H9 (cell line): ENCODE results near the gene CEBPE. TPM values are rescaled to one million over a fixed set of nuclear protein-coding genes. Genes with fewer than 3 reads are reported as not detected.

Experiments
- DNase-seq: peaks from one replicate; pipeline ENCODE4 v3.0.0-alpha.2; 2017
- H2AFZ ChIP-seq: one replicate; pipeline ENCODE4 v1.6.1; 2013; ENCODE audit warnings: mild to moderate bottlenecking, low read length, control low read depth, moderate library complexity
- H2AK5ac ChIP-seq: 2 replicates; pipeline ENCODE4 v1.6.1; 2013; ENCODE audit warnings: low read length, control low read depth, mixed read lengths; ENCODE audit not compliant: insufficient read length
- H2BK120ac ChIP-seq: one replicate; pipeline ENCODE4 v1.6.1; 2013; ENCODE audit warnings: low read depth, mild to moderate bottlenecking, low read length, control low read depth, inconsistent platforms; ENCODE audit not compliant: poor library complexity, severe bottlenecking
- H2BK12ac ChIP-seq: 2 replicates; pipeline ENCODE4 v1.6.1; 2013; ENCODE audit warnings: low read length, control low read depth, mixed read lengths, low read depth; ENCODE audit not compliant: insufficient read length
- H2BK15ac ChIP-seq: 2 replicates; pipeline ENCODE4 v1.6.1; 2013; ENCODE audit warnings: low read depth, low read length, control low read depth
- H2BK20ac ChIP-seq: one replicate; pipeline ENCODE4 v1.6.1; 2013; ENCODE audit warnings: low read depth, mild to moderate bottlenecking, low read length, control low read depth, inconsistent platforms; ENCODE audit not compliant: poor library complexity, severe bottlenecking
- H2BK5ac ChIP-seq: 2 replicates; pipeline ENCODE4 v1.6.1; 2013; ENCODE audit warnings: low read length, control low read depth, mixed read lengths; ENCODE audit not compliant: insufficient read length
- H3K14ac ChIP-seq: 2 replicates; pipeline ENCODE4 v1.6.1; 2013; ENCODE audit warnings: low read length, control low read depth; ENCODE audit not compliant: insufficient read depth
- H3K18ac ChIP-seq: 2 replicates; pipeline ENCODE4 v1.6.1; 2013; ENCODE audit warnings: low read depth, mild to moderate bottlenecking, mixed read lengths, low read length, control low read depth; ENCODE audit not compliant: insufficient read length
- H3K23ac ChIP-seq: 2 replicates; pipeline ENCODE4 v1.6.1; 2013; ENCODE audit warnings: low read length, control low read depth, mixed read lengths, low read depth; ENCODE audit not compliant: insufficient read length
- H3K23me2 ChIP-seq: 2 replicates; pipeline ENCODE4 v1.6.1; 2013; ENCODE audit warnings: low read depth, mild to moderate bottlenecking, mixed read lengths, low read length, control low read depth; ENCODE audit not compliant: insufficient read length, poor library complexity, severe bottlenecking
- H3K27ac ChIP-seq: 2 replicates; pipeline ENCODE4 v1.5.1; 2013; ENCODE audit warnings: low read length, control low read depth, mixed read lengths, low read depth; ENCODE audit not compliant: insufficient read length
- H3K27me3 ChIP-seq: 2 replicates; pipeline ENCODE4 v1.6.1; 2013; ENCODE audit warnings: low read length, control low read depth, inconsistent platforms; ENCODE audit not compliant: insufficient read depth
- H3K4ac ChIP-seq: 2 replicates; pipeline ENCODE4 v1.6.1; 2013; ENCODE audit warnings: low read depth, mild to moderate bottlenecking, control low read depth, inconsistent platforms, low read length, moderate library complexity
- H3K4me1 ChIP-seq: 2 replicates; pipeline ENCODE4 v1.6.1; 2013; ENCODE audit warnings: low read length, control low read depth, inconsistent platforms; ENCODE audit not compliant: insufficient read depth
- H3K4me2 ChIP-seq: 2 replicates; pipeline ENCODE4 v1.6.1; 2013; ENCODE audit warnings: low read length, control low read depth, mixed read lengths; ENCODE audit not compliant: insufficient read length, insufficient read depth
- H3K56ac ChIP-seq: 2 replicates; pipeline ENCODE4 v1.6.1; 2013; ENCODE audit warnings: low read depth, mild to moderate bottlenecking, mixed read lengths, low read length, control low read depth; ENCODE audit not compliant: insufficient read length
- H3K79me1 ChIP-seq: 2 replicates; pipeline ENCODE4 v1.6.1; 2013; ENCODE audit warnings: low read depth, mild to moderate bottlenecking, moderate library complexity, low read length, control low read depth, inconsistent platforms; ENCODE audit not compliant: insufficient read depth, poor library complexity, severe bottlenecking
- H3K79me2 ChIP-seq: 2 replicates; pipeline ENCODE4 v1.6.1; 2013; ENCODE audit warnings: low read length, control low read depth, inconsistent platforms; ENCODE audit not compliant: insufficient read depth
- H3K9ac ChIP-seq: 2 replicates; pipeline ENCODE4 v1.6.1; 2013; ENCODE audit warnings: low read length, control low read depth, mixed read lengths; ENCODE audit not compliant: insufficient read length; ENCODE audit errors: extremely low read depth
- H3K9me3 ChIP-seq: one replicate; pipeline ENCODE4 v1.6.1; 2013; ENCODE audit warnings: low read depth, low read length, inconsistent platforms; ENCODE audit not compliant: control insufficient read depth
- H3T11ph ChIP-seq: one replicate; pipeline ENCODE4 v1.6.1; 2013; ENCODE audit warnings: mild to moderate bottlenecking, low read length, control low read depth, inconsistent platforms
- H4K20me1 ChIP-seq: one replicate; pipeline ENCODE4 v1.6.1; 2013; ENCODE audit not compliant: control insufficient read depth, insufficient read length, insufficient read depth
- H4K5ac ChIP-seq: 2 replicates; pipeline ENCODE4 v1.6.1; 2013; ENCODE audit warnings: low read depth, mild to moderate bottlenecking, mixed read lengths, low read length, control low read depth; ENCODE audit not compliant: insufficient read length
- H4K8ac ChIP-seq: replicated peaks from 2 replicates; pipeline ENCODE4 v1.6.1; 2013; ENCODE audit warnings: low read length, control low read depth, mixed read lengths, low read depth; ENCODE audit not compliant: insufficient read length
- H4K91ac ChIP-seq: 2 replicates; pipeline ENCODE4 v1.6.1; 2013; ENCODE audit warnings: low read depth, mild to moderate bottlenecking, moderate library complexity, mixed read lengths, low read length, control low read depth; ENCODE audit not compliant: insufficient read length
- H3K27ac Mint-ChIP-seq, 3 experiments: 2 replicates in 2 of 3; 3 replicates in 1 of 3; pipeline ENCODE4 v1.8.0; 2020 to 2021; ENCODE audit warnings: mixed read lengths in 3 of 3, mild to moderate bottlenecking in 1 of 3, moderate library complexity in 1 of 3
- H3K27me3 Mint-ChIP-seq: 2 replicates; pipeline ENCODE4 v1.8.0; 2021; ENCODE audit warnings: low read depth, mild to moderate bottlenecking, moderate library complexity, mixed read lengths
- H3K36me3 Mint-ChIP-seq, 3 experiments: 2 replicates in 2 of 3; 3 replicates in 1 of 3; pipeline ENCODE4 v1.8.0; 2020 to 2021; ENCODE audit warnings: low read depth in 3 of 3, mixed read lengths in 3 of 3; ENCODE audit not compliant: insufficient read depth in 1 of 3
- H3K4me1 Mint-ChIP-seq, 2 experiments: 2 replicates each; pipeline ENCODE4 v1.8.0; 2020; ENCODE audit warnings: mixed read lengths in 2 of 2
- H3K4me3 Mint-ChIP-seq, 2 experiments: 2 replicates in 1 of 2; 3 replicates in 1 of 2; pipeline ENCODE4 v1.8.0; 2020 to 2021; ENCODE audit warnings: mild to moderate bottlenecking in 2 of 2, mixed read lengths in 2 of 2, moderate library complexity in 1 of 2
- H3K9me3 Mint-ChIP-seq, 2 experiments: 2 replicates in 1 of 2; 3 replicates in 1 of 2; pipeline ENCODE4 v1.8.0; 2020; ENCODE audit warnings: mild to moderate bottlenecking in 2 of 2, mixed read lengths in 2 of 2, moderate library complexity in 1 of 2
- WGBS: extraction: QIAGEN DNeasy Blood & Tissue Kit; methylation state at CpG from one replicate; pipeline ENCODE4 v1.1.7; 2013; ENCODE audit warnings: missing lambda C conversion rate, low lambda C conversion rate, mixed read lengths; ENCODE audit not compliant: insufficient read length; ENCODE audit errors: extremely low coverage; 5-methylcytosine and 5-hydroxymethylcytosine counted together
- total RNA-seq: library from RNA; stranded (reverse); gene quantifications from 2 replicates; pipeline ENCODE4 v1.2.1, GENCODE V29; 2021
- TF ChIP-seq, protein P1 (sequence below): fragments of 200-600 bp; sonication (generic); conservative IDR thresholded peaks from 3 replicates; pipeline ENCODE4 v1.8.0; 2021; ENCODE audit warnings: antibody characterized with exemption, mild to moderate bottlenecking

CEBPE gene
- total RNA-seq, 1 experiment from 2014 or later, result not detected

DNA sequence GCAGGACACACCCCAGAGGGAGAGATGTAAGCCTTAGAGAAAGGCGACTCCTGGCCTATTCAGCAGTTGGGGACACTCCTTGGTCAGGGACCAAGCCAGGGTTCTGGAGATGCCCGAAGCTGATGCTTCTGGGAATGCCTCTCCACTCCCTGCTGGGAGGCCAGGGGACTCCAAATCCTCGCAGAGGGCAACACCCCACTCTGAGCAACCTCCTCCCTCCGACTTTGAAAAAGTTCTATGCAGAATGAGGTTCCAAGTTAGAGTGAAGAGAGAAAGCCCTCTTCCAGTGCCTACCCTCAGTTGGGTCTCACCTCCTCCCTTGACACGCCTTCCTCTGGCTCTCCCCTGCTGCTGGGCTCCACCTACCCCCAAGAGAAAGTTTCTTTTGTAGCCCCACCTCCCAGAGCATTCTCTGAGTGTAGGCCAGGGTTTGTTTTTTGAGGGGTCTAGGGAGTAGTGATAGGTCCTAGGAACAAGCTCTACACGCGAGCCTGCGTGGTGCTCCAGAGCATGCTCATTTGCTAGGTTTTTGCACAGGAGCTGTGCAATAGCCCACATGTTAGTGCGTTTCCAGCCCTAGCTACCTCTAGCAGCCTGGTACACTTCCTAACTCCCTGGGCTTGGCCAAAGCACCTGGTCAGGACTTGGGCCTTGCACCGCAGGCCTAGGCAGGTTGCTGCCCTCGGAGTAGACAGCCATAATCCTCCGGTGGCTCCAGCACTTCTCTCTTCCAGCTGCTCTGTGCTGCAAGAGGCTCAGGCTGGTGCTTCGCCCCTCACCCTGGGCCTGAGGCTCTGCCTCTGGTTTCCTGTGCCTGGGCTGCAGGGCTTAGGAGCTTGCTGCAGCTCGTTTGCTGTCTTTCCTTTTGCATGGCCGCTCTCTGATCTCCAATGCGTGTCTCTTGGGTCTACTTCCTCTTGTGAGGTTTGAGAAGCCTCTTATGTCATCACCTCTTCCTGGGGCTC is 590 bp upstream of the CEBPE start:
- no peak overlapping the region for H3K4me2 ChIP-seq
- TF ChIP-seq, protein P1, sequence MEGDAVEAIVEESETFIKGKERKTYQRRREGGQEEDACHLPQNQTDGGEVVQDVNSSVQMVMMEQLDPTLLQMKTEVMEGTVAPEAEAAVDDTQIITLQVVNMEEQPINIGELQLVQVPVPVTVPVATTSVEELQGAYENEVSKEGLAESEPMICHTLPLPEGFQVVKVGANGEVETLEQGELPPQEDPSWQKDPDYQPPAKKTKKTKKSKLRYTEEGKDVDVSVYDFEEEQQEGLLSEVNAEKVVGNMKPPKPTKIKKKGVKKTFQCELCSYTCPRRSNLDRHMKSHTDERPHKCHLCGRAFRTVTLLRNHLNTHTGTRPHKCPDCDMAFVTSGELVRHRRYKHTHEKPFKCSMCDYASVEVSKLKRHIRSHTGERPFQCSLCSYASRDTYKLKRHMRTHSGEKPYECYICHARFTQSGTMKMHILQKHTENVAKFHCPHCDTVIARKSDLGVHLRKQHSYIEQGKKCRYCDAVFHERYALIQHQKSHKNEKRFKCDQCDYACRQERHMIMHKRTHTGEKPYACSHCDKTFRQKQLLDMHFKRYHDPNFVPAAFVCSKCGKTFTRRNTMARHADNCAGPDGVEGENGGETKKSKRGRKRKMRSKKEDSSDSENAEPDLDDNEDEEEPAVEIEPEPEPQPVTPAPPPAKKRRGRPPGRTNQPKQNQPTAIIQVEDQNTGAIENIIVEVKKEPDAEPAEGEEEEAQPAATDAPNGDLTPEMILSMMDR, result no peak
- peak overlapping the region in 1 of 3 experiments; percentile 28; a peak in 1 of 7 replicates for H3K27ac Mint-ChIP-seq
- no CpG with 5 or more reads among the region's 16 CpGs for WGBS
- H4K5ac ChIP-seq, result no peak overlapping the region
- H3K23me2 ChIP-seq, result no peaks in the 10 kb centered on the region
- H2BK20ac ChIP-seq, result no peak overlapping the region
- no peak overlapping the region for H3K9ac ChIP-seq
- H4K91ac ChIP-seq, result no peak overlapping the region
- no peak overlapping the region for H2AFZ ChIP-seq
- DNase-seq, result no peak
- H2AK5ac ChIP-seq, result no peak overlapping the region
- no peaks in the 10 kb centered on the region for H3K79me2 ChIP-seq
- no peaks in the 10 kb centered on the region; a peak in 1 of 7 replicates for H3K36me3 Mint-ChIP-seq
- H3K27me3 ChIP-seq, result no peaks in the 10 kb centered on the region
- H2BK120ac ChIP-seq, result no peak overlapping the region
- no peak overlapping the region for H4K8ac ChIP-seq
- no peak overlapping the region for H3K18ac ChIP-seq
- no peaks in the 10 kb centered on the region for H3K79me1 ChIP-seq
- no peak overlapping the region for H3K27ac ChIP-seq
- H3K9me3 ChIP-seq, result no peaks in the 10 kb centered on the region
- peaks cover 22% of the 10 kb centered on the region for H3K27me3 Mint-ChIP-seq
- H3K56ac ChIP-seq, result no peak overlapping the region
- no peak overlapping the region for H2BK12ac ChIP-seq
- peak overlapping the region in 1 of 2 experiments; percentile 56; a peak in 2 of 5 replicates for H3K4me3 Mint-ChIP-seq
- no peak overlapping the region for H2BK15ac ChIP-seq
- H3K14ac ChIP-seq, result no peak overlapping the region
- no peak overlapping the region for H3K23ac ChIP-seq
- H3T11ph ChIP-seq, result no peak overlapping the region
- H3K9me3 Mint-ChIP-seq, result no peaks in the 10 kb centered on the region
- H3K4me1 ChIP-seq, result peaks cover 11% of the 10 kb centered on the region
- H4K20me1 ChIP-seq, result no peaks in the 10 kb centered on the region
- no peak overlapping the region for H3K4ac ChIP-seq
- H3K4me1 Mint-ChIP-seq, result peaks cover 47 to 55% of the 10 kb centered on the region in 2 experiments
- no peak overlapping the region for H2BK5ac ChIP-seq
